Measurements from ENCODE around the gene FMOD.

The FMOD gene

DNA sequence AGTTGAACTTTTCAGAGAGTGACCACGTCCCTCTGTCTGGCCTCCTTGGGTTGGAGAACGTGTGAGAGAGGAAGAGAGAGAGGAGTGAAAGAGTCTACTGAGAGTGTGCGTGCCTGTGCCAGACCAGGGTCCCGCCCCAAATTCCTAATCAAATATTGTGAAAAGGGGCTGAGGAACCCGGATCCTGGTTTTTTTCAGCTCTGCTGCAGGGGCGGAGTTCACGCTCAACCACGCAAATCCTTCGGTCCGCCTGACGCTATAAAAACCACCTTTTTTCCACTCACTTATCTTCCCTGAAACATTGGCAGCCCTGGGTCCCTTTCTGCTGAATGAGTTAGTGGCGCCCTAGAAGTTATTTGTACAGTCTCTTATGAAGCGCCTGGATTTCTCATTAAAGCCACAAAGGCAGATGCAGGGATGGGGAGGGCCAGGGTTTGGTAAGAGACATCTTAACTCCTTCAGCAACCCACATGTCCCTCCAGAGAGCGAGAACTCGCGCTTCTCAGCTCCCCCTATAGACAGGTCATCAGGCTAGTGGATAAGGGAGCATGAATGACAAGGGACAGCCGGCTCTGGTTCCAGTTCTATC is at the start of gene FMOD:
Gene FMOD, minus strand, starts transcription at position 86 of the 589 bp plus-strand sequence. CDS start 2,852 bp downstream, outside the sequence.
- CTCF ChIA-PET, result interaction anchor here (0.9 to 21.9 kb wide), 3 partner anchors 8 to 83 kb away, joined by 4 to 591 read pairs (median 4); no protein-coding TSS in a partner anchor
- Mint-ChIP-seq H3K4me1 (peaks cover 5% of the 10 kb centered on the region), H3K27ac (no peak within 1 kb of the TSS), H3K36me3 (no peaks in the 10 kb centered on the region), H3K9me3 (no peaks in the 10 kb centered on the region), H3K27me3 (peaks cover 82% of the 10 kb centered on the region), H3K4me3 (no peak within 1 kb of the TSS)
- DNase-seq, result no peak

- H3K27me3 Mint-ChIP-seq, result peaks cover 22% of the 10 kb centered on the region
- CTCF ChIA-PET, result no interaction called here
- no peaks in the 10 kb centered on the region for H3K9me3 Mint-ChIP-seq
- DNase-seq, result no peak
- H3K27ac Mint-ChIP-seq, result no peak overlapping the region
- H3K36me3 Mint-ChIP-seq, result no peaks in the 10 kb centered on the region
- no peaks in the 10 kb centered on the region for H3K4me1 Mint-ChIP-seq
- no peak overlapping the region for H3K4me3 Mint-ChIP-seq
These were observed 45.8 kb upstream of the FMOD start for GRCh38 chr1:203396595-203397194.

- H3K36me3 Mint-ChIP-seq, result no peaks in the 10 kb centered on the region
- no peak overlapping the region for H3K27ac Mint-ChIP-seq
- H3K27me3 Mint-ChIP-seq, result peaks cover 15% of the 10 kb centered on the region
These were observed 44.8 kb upstream of the FMOD start for GRCh38 chr1:203395751-203396150.

GRCh38 chr1:203390298-203390697 is 39.4 kb upstream of the FMOD start:
- H3K9me3 Mint-ChIP-seq, result no peaks in the 10 kb centered on the region
- no peak overlapping the region for H3K4me3 Mint-ChIP-seq
- no peak overlapping the region for H3K27ac Mint-ChIP-seq
- CTCF ChIA-PET, result no interaction called here
- peaks cover 19% of the 10 kb centered on the region for H3K27me3 Mint-ChIP-seq
- DNase-seq, result no peak
- no peaks in the 10 kb centered on the region for H3K4me1 Mint-ChIP-seq
- H3K36me3 Mint-ChIP-seq, result no peaks in the 10 kb centered on the region

More at GRCh38 chr1:203395751-203396150, 44.8 kb upstream of the FMOD start:
- Mint-ChIP-seq H3K4me3 (no peak overlapping the region), H3K4me1 (no peaks in the 10 kb centered on the region), H3K9me3 (no peaks in the 10 kb centered on the region)
- CTCF ChIA-PET, result no interaction called here
- DNase-seq, result no peak

DNA sequence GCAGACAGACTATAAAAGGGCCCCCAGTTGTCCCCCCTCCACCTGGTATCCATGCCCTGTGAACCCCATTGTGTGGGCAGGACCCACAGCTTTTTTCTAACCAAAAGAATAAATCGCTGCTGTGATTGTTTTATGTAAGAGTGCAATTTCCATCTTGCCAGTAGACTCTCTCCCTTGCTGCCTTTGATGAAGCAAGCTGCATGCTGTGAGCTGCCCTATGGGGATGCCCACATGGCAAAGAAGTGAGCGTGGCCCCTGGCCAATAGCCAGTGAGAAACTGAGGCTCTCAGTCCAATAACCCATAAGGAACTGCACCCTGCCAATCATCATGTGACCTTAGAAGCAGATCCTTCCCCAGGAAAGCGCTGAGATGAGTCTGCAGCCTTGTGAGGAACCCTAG is 37.8 kb upstream of the FMOD start:
- CTCF ChIA-PET, result interaction anchor here (1.3 kb wide), 1 partner anchor 46 kb away, joined by 3 read pairs; no protein-coding TSS in a partner anchor
- Mint-ChIP-seq H3K27me3 (peaks cover 12% of the 10 kb centered on the region), H3K4me1 (no peaks in the 10 kb centered on the region), H3K9me3 (no peaks in the 10 kb centered on the region), H3K27ac (no peak overlapping the region), H3K36me3 (no peaks in the 10 kb centered on the region), H3K4me3 (no peak overlapping the region)
- no peak for DNase-seq

- Mint-ChIP-seq H3K4me3 (no peak overlapping the region), H3K9me3 (no peaks in the 10 kb centered on the region), H3K36me3 (no peaks in the 10 kb centered on the region), H3K4me1 (no peaks in the 10 kb centered on the region), H3K27me3 (peaks cover 31% of the 10 kb centered on the region), H3K27ac (no peak overlapping the region)
- CTCF ChIA-PET, result no interaction called here
- DNase-seq, result no peak
These were observed 31.1 kb upstream of the FMOD start for GRCh38 chr1:203382026-203382425.

DNA sequence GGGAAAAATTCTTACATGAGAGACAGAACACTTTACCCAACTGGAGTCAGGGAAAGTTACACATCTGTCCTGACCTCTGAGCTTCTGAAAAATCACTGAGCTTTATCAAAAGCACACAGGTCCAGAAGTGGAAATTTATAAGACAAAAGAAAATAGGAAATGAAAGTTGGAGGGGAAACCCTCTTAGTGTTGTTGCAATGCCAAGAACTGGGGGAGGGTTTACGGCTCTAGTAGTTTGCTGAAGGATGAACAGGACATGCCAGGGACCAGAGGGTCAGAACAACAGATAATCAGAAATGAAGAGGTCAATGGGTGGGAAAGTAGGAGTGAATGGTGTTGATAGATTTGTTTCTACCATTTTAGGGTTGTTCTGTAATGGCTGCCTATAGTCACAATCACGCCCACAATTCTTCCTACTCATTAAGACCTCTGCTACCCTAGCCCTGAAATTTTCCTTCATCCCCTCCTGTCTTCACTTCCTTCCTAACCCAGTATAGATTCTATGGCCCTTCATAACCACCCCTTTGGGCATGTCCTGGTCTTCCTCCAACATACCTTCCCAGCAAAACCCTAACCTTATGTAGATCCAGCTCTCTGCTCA is 30.3 kb upstream of the FMOD start:
- CTCF ChIA-PET, result interaction anchor here (0.6 kb wide), 1 partner anchor 612 kb away, joined by 3 read pairs; no protein-coding TSS in a partner anchor
- Mint-ChIP-seq H3K4me1 (no peaks in the 10 kb centered on the region), H3K36me3 (no peaks in the 10 kb centered on the region), H3K27ac (no peak overlapping the region), H3K4me3 (no peak overlapping the region), H3K9me3 (no peaks in the 10 kb centered on the region), H3K27me3 (peaks cover 31% of the 10 kb centered on the region)
- DNase-seq, result no peak

DNA sequence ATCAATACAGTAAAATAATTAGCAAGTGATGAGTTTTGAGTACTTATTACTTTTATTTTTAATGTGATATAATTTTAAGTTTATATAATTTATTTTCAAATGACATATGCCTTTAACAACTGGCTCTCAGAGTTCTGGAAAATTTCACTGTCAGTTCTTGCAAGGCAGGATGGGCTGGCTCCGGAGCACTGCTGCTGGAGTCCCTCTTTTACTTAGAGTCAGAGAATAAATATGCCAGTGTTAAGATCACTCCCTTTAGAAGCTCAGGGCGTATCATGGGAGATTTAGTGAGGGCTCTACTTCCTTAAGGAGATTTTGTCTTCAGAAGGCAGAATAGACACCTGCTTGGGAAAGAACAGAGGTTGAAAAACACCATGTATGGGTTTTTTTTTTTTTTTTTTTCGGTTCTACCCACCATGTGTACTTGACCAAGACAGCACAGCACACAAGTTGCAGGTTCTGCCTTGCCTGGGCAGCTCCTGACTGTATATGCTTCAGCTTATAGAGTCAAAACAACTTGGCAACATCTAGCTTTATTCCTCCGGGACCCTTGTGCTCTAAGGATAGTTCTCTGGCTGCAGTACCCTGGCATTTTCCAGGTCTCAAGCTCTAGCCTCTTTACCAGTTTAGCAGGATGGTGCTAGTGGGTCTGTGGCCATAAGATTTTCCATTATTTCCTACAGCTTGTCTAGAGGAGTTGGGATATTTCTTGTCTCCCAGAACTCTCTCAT is 29.7 kb upstream of the FMOD start:
- DNase-seq, result no peak
- Mint-ChIP-seq H3K27ac (no peak overlapping the region), H3K4me3 (no peak overlapping the region), H3K4me1 (no peaks in the 10 kb centered on the region), H3K9me3 (no peaks in the 10 kb centered on the region), H3K27me3 (peaks cover 33% of the 10 kb centered on the region), H3K36me3 (no peaks in the 10 kb centered on the region)
- CTCF ChIA-PET, result interaction anchor here (0.6 kb wide), 1 partner anchor 613 kb away, joined by 3 read pairs; no protein-coding TSS in a partner anchor

DNA sequence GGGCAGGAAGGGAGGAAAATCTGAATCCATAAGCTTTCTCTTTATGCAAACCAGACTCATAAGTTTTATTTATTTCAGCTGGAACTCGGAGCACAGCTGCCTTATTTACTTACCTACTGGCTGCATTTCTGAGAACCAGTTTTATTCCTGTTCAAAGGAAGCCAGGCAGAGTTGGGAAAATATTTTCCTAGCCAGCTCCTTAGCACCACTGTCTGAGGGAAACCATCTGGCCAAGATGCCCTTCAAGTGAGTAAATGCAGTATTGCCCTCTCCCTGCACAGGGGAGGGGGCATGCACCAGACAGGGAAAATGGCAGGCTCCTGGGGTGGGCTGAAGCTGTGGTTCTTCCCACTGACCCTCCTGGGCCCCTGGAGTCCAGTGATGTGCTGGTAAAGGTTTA is 28.9 kb upstream of the FMOD start:
- Mint-ChIP-seq H3K27me3 (peaks cover 30% of the 10 kb centered on the region), H3K36me3 (no peaks in the 10 kb centered on the region), H3K27ac (no peak overlapping the region), H3K4me1 (no peaks in the 10 kb centered on the region), H3K9me3 (no peaks in the 10 kb centered on the region), H3K4me3 (no peak overlapping the region)
- CTCF ChIA-PET, result interaction anchor here (1.1 to 1.5 kb wide), 2 partner anchors 36 to 114 kb away, joined by 3 to 5 read pairs; no protein-coding TSS in a partner anchor
- no peak for DNase-seq

GRCh38 chr1:203378556-203379245 is 27.8 kb upstream of the FMOD start:
- Mint-ChIP-seq H3K9me3 (no peaks in the 10 kb centered on the region), H3K27me3 (peaks cover 30% of the 10 kb centered on the region), H3K4me1 (no peaks in the 10 kb centered on the region), H3K36me3 (no peaks in the 10 kb centered on the region), H3K4me3 (no peak overlapping the region), H3K27ac (no peak overlapping the region)
- DNase-seq, result no peak
- CTCF ChIA-PET, result interaction anchor here (0.6 to 1.5 kb wide), 3 partner anchors 35 to 113 kb away, joined by 3 to 5 read pairs (median 3); no protein-coding TSS in a partner anchor

DNA sequence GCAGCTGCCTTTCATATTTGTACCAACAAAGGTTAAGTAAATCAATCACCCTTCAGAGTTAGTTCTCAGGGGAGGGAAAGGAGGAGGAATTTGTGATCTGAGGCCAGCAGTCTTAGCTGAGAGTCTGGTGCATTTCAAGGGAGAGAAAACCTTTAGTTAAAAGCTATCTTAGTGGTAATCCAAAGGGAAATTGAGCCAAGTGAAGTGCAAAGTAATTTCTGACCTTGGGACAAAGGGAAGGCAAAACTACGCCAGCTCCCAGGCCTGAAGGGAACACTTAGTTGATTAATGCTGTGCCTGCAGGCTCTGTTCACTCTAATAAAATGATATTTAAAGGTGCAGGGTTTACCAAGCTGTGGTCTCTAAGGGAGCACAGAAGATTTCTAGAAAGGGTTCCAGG is 23.1 kb upstream of the FMOD start:
- no peak for DNase-seq

DNA sequence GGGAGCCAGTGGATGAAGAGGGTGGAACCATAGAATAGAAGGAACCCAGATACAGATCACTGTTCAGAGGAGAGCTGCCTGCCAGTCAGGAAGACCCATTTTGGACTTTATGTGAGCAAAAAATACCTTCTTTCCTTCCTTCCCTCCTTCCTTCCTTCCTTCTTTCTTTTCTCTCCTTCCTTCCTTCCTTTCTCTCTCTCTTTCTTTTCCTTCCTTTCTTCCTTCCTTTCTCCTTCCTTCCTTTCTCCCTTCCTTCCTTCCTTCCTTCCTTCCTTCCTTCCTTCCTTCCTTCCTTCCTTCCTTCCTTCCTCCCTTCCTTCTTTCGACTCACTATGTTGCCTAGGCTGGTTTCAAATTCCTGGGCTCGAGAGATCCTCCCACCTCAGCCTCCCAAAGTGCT is 22.1 kb upstream of the FMOD start:
- Mint-ChIP-seq H3K4me3 (no peak overlapping the region), H3K27me3 (peaks cover 11% of the 10 kb centered on the region), H3K27ac (no peak overlapping the region), H3K4me1 (no peaks in the 10 kb centered on the region), H3K9me3 (no peaks in the 10 kb centered on the region), H3K36me3 (no peaks in the 10 kb centered on the region)
- DNase-seq, result no peak
- CTCF ChIA-PET, result no interaction called here

More for the DNA sequence above, 23.1 kb upstream of the FMOD start:
- CTCF ChIA-PET, result no interaction called here
- Mint-ChIP-seq H3K4me3 (no peak overlapping the region), H3K36me3 (no peaks in the 10 kb centered on the region), H3K27me3 (peaks cover 11% of the 10 kb centered on the region), H3K9me3 (no peaks in the 10 kb centered on the region), H3K27ac (no peak overlapping the region), H3K4me1 (no peaks in the 10 kb centered on the region)

- Mint-ChIP-seq H3K9me3 (no peaks in the 10 kb centered on the region), H3K27ac (no peak overlapping the region), H3K27me3 (peaks cover 20% of the 10 kb centered on the region), H3K4me3 (no peak overlapping the region), H3K4me1 (no peaks in the 10 kb centered on the region), H3K36me3 (no peaks in the 10 kb centered on the region)
- CTCF ChIA-PET, result no interaction called here
- no peak for DNase-seq
These were observed 20.4 kb upstream of the FMOD start for GRCh38 chr1:203371288-203371687.

DNA sequence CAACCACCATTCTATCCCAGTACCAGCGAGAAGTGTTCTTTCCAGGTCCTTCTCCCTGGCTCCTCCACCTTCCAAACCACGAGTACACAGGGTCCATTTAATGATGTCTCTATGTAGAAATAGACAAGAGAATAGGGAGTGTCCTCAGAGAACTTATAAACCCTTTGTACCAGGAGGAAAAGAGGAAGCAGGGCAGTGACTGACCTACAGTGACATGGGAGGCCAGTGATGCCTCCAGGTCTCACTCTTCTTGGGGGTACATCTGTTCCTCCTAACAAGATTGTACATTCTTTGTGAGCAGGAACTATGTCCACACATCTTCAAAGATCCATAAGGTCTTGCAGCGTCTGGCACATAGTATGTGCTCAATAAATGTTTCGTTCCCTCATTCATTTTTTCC is 18.7 kb upstream of the FMOD start:
- Mint-ChIP-seq H3K9me3 (no peaks in the 10 kb centered on the region), H3K4me1 (no peaks in the 10 kb centered on the region), H3K36me3 (no peaks in the 10 kb centered on the region), H3K4me3 (no peak overlapping the region), H3K27me3 (peaks cover 28% of the 10 kb centered on the region), H3K27ac (no peak overlapping the region)
- DNase-seq, result no peak
- CTCF ChIA-PET, result no interaction called here

Measured in activated naive CD4-positive, alpha-beta T cell treated with anti-CD3 and anti-CD28 coated beads, Interleukin-2, amount 10 ng/mL, durations not matched to agents 7 days and 5 days (primary cell).